NCI-H1092 treated with DMSO at 0.1 percent for 48 hours (cell line): ENCODE measurements around the gene EPO.

Experiments used
- DNase-seq: peaks from one replicate; lab custom pipeline; 2025; lab: John Stamatoyannopoulos, UW

Gene EPO

DNA sequence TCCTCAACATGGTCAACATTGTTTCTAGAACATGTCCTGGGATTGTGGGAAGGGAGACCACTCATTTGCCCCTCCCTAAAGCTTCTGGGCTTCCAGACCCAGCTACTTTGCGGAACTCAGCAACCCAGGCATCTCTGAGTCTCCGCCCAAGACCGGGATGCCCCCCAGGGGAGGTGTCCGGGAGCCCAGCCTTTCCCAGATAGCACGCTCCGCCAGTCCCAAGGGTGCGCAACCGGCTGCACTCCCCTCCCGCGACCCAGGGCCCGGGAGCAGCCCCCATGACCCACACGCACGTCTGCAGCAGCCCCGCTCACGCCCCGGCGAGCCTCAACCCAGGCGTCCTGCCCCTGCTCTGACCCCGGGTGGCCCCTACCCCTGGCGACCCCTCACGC, at the start of gene EPO:
EPO (plus strand) TSS at position 190 of the 392 bp plus-strand sequence. CDS start 513 bp downstream, outside the sequence.
- no peak for DNase-seq

DNA sequence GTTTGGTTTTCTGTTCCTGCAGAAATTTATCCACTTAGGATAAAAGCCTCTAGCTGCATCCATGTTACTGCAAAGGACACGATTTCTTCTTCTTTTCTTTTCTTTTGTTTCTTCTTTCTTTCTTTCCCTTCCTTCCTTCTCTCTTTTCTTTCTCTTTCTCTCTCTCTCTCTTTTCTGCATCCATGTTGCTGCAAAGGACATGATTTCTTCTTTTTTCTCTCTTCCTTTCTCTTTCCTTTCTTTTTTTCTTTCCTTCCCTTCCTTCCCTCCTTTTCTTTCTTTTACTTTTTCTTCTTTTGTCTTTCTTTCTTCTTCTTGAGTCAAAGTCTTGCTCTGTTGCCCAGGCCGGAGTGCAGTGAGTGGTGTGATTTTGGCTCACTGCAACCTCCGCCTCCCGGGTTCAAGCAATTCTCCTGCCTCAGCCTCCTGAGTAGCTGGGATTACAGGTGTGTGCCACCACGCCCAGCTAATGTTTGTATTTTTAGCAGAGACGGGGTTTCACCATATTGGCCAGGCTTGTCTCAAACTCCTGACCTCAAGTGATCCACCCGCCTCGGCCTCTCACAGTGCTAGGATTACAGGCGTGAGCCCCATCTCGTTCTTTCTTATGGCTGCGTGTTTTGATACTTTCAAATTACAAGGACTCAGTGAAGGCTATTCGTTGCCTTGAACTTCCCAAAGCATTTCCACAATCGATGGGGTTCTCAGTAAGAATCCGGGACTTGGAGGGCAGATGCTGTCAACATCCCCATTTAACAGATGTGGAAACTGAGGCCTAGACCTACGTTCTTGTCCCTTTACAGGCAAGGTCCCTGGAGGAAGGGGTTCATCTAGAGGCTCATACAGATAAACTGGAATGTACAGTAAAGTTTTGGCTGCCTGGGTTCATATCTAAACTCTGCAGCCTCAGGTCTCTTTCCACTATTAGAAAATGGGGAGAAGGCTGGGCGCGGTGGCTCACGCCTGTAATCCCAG, 48.6 kb upstream of the EPO start:
- DNase-seq, result no peak

DNA sequence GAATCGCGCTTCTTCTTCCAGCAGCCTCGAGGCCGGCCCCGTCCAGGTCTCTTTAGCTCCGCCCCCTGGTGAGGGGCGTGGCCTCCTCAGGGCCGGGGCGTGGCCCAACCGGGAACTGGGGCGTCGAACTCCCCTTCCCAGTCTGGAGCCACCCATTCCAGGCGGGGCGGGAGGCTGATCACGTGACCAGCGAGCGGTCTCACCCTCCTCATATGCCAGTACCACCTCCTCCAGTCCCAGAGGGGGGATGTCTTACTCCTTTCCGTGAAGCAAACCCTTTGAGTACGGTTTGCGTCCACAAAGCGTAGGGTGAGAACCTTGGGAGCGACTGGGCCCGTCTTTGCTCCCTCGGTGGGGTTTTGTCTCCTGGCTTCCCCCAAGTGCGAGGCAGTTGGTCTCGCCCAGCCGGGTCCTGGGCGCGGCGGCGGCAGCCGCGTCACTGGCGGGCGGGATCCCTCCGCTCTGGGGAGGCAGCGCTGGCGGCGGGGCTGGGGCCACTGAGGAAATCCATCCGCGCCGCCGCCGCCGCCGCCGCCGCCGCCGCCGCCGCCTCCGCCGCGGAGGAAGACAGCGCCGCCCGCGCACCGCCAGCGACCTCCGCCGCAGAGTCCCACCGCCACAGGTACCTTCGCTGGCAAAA, 46.8 kb upstream of the EPO start, which contains the start of gene GNB2:
GNB2 (plus strand) TSS at position 439 of the 640 bp plus-strand sequence. CDS start 2,526 bp downstream, outside the sequence.
- DNase-seq, result peak; percentile 99

DNA sequence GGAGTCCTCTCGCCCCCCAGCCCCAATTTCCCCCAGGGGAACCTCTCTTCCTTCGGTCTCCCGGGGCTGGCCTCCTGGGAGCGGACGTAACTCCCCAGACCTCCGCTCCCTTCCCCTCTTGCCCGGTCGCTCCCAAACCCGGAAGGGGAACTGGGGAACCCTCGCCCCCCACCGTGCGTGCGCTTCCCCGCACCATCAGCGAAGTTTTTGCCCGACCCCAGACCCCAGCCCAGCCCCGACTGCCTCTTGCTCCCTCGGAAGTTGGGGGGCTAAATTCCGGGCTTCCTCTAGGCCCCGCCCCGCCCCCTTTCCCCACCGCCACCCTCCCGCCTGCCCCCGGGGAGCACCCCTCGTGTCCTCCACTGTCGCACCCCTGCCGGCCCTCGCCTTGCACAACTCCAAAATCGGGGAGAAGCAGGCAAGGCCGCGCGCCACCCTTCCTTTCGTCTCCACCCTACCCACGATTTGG, 46.3 kb upstream of the EPO start:
- DNase-seq, result peak; percentile 70

DNA sequence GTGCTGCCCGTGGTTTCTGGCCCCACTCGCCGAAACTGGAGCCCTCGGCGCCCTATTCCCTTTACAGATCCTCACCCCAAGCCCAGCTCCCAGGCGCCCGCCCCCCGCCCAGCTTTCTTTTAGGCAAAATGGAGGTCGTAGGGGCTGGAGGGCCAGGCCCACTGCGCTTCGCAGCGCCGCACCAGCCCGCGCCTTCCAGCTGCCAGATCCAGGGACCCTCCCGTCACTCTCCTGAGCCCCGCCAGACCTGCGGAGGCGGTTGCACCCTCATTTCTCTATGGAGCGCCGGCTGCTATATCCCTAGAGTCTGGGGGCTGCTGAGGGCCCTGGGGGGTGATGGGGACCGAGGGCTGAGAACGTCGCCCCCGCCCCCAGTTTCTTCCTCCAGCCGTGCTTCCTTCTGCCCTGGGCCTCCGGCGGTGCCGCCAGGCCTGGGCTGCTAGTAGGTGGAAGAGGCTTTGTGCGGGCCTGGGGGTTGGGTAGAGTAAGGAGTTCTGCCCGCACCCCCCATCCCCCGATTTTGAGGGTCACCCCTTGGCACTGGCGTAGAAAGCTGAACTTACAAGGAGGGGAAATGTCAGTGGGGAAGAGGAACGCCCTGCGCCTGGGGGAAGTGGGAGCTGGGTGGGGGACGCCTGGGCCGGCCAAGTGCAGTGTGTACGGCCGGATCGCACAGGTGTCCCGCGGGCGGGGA, 45.7 kb upstream of the EPO start:
- DNase-seq, result peak; percentile 32

DNA sequence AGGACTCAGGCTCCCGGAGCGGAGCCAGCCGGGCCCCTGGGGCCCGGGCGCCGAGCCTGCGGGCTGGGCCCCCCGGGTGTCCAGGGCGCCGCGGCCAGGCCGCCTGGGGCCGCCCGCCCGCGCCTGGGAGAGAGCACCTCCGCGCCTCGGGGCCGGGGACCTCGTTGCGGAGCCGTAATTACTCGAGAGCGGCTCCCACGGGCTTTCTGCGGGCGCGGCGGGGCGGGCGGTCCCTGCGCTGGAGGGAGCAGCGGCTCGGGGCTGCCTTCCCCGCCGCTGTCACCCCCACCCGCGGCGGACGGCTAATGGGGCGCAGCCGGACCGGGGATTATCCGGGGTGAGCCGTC, 45.2 kb upstream of the EPO start:
- no peak for DNase-seq

DNA sequence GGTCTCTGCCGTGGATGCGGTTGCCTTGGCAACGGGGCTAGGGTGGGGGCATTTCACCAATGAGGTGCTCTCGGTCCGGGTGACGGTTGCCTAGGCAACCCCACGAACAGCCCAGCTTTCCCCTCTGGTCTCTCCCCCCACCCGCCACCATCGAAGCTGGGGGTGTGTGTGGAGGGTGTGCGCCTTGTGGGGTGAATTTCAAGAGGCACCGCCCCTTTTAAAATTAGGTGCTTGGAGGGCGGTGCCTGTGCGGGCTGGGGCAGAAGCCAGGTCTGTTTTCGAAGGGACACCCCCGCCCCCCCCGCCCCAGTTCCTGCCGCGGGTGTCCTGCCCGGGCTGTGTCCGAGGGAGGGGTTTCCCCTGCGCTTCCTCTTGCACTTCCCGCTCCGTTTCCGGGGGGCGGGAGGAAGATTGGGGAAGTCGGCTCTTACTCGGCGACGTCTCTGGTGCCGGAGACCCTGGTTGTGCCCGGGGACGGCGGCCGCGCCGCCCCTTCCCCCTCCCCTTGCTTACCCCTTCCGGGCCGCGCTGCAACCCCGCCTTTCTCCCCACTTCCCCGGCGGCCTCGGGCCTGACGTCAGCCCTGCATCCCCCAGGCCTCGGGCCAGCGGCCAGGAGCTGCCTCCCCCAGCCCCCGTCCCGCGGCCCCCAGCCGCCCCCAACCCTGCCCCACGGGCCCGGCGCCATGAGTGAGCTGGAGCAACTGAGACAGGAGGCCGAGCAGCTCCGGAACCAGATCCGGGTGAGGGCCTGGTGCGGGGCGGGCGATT, 44.5 kb upstream of the EPO start:
- peak; percentile 61 for DNase-seq

DNA sequence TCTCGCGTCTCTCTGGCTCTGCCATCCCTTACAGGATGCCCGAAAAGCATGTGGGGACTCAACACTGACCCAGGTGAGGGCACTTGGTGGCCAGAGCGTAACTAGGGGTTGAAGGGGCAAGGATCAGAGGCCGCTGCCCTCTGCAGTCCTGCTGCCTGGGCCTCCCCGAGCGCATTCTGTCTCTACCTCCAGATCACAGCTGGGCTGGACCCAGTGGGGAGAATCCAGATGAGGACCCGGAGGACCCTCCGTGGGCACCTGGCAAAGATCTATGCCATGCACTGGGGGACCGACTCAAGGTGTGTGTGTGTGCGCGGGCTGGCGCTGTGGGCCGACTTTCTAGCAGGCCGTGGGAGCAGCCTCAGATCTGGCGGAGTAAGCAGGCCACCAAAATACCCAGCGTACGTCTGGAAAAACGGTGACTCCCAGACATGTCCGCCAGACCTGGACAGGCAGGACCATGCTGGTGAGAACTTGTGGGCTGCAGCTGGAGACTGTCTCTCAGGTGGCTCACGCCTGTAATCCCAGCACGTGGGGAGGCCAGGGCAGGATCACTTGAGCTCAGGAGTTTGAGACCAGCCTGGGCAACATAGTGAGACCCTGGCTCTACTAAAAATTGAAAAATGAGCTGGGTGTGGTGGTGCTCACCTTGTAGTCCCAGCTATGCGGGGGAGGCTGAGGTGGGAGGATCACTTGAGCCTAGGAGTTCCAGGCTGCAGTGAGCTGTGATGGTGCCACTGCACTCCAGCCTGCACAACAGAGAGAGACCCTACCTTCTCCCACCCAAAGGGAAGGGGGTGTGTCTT, 43.6 kb upstream of the EPO start:
- DNase-seq, result no peak

DNA sequence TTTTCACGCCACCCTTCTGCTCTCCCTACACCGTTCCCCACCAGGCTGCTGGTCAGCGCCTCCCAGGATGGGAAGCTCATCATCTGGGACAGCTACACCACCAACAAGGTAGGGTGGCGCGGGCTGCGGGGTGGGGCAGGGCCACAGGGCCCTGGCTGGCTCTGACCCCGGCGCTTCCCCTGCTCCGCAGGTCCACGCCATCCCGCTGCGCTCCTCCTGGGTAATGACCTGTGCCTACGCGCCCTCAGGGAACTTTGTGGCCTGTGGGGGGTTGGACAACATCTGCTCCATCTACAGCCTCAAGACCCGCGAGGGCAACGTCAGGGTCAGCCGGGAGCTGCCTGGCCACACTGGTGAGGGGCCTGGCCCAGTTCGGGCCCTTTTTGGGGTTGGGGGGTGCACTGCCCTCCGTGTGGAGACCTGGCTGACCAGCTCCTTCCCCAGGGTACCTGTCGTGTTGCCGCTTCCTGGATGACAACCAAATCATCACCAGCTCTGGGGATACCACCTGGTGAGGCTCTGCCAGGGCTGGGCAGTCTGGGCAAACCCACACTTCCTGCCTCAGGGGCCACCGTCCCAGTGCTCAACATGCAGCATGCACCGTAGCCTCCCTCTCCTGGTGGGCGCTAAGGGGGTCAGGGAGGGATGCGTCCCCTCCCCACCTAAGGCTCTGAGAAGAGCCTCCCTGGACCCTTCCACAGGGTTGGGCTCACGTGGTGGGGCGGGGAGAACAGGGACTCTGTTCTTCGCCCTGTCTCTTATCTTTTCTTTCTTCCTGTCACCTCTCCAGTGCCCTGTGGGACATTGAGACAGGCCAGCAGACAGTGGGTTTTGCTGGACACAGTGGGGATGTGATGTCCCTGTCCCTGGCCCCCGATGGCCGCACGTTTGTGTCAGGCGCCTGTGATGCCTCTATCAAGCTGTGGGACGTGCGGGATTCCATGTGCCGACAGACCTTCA, 42.7 kb upstream of the EPO start:
- no peak for DNase-seq

DNA sequence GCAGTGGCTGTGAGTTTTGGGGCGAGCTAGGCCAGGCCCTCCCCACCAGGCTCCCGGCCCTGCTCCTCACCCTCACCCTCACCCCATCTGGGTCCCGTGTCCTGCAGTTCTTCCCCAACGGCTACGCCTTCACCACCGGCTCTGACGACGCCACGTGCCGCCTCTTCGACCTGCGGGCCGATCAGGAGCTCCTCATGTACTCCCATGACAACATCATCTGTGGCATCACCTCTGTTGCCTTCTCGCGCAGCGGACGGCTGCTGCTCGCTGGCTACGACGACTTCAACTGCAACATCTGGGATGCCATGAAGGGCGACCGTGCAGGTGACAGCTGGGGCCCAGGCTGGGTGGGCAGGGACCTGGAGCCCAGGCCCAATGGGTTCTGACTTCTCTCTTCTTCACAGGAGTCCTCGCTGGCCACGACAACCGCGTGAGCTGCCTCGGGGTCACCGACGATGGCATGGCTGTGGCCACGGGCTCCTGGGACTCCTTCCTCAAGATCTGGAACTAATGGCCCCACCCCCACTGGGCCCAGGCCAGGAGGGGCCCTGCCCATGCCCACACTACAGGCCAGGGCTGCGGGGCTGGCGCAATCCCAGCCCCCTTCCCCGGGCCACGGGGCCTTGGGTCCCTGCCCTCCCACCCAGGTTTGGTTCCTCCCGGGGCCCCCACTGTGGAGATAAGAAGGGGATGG, 41.8 kb upstream of the EPO start:
- no peak for DNase-seq

DNA sequence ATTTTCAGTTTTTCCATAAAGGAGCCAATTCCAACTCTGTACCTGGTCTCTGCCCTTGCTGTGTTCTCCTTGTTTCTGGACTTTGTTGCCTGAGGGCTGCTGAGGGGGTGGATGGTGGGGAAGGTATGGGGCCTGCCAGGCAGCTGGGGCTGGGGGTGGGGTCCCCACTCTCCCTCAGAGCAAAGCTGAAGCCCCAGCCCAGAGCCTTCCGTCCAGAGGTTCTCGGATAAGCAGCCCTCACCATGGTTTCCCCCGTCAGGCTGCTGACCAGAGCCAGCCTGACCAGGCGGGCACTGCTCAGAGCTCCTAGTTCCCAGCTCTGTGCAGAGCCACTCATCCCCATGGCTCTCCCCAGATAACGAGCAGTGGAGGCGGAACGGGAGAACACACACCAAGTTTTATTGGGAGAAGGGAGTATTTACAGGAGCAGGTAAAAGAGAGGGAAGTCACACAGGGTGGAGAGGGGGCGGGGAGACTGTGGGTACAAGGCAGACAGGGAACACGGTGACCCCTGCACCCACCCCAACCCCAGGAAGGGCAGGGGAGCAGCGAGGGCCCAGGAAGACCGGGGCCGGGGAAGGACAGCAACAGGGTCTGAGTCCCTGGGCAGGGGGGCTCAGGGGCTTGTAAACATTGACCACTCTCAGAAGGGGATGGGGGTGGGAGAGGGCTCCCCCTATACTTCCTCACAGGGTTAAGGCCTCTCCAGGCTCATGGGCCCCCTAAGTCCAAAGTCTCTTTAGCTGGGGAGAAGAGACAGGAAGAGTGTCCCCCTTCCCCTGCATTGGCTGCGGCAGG, 40.9 kb upstream of the EPO start:
- DNase-seq, result no peak

DNA sequence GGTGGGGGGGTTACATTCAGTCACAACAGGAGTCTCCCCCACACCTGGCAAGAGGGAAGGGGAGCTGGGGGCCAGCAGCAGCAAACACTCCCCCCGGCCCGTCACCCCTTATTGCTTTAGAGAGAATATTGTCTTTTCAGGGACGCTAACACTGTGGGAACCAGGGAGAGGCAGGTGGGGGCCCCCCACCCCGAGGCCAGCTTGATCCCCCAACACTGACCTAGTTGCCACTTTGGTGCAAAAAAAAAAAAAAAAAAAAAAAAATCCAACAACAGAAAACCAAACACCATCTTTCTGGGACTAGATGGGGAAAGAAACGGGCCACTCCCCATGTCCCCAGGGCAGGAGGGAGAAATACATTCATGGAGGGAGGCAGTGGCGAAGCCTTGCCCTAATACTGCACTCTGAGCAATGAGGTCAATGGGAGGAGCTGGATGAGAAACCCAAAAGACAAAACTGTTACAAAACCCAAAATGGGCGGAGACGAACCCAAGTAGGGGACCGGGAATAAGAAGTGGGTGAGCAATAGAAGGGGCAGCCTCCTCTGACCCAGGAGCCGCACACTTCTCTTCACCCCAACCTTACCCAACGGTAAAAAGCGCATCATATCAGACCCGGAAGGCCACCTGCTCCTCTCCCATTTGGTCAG, 40.2 kb upstream of the EPO start:
- DNase-seq, result no peak

DNA sequence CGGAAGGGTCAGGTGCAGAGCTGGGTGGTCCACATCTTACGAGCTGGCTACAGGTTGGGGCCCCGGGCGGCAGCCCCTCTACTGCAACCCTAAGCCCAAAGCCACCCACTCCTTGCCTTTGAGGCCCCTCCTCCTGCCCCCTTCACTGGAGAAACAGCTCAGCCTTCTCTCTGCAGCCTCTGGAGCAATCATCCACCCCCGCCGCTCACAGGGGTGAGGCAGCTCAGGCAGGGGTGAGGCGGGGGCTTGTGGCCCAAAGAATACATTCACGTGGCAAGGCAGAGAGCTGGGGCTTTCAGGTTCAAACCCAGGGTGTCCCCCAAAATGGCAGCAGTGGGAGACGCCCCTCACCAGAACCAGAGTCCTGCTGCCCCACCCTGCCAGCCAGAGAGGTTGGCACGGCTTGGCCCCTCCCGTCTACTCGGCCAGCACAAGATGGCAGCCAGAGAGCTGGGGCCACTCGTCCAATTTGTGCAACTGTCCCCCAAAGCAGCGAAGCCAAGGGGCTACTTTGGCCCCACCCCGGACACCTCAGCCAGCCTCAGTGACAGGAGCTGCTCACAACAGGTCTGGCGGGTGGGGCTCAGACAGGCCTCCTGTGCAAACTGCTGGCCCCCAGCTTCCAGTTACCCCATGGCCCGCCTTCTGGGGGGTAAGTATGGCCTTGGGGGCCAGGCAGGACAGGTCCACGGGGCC, 39.5 kb upstream of the EPO start:
- DNase-seq, result no peak

DNA sequence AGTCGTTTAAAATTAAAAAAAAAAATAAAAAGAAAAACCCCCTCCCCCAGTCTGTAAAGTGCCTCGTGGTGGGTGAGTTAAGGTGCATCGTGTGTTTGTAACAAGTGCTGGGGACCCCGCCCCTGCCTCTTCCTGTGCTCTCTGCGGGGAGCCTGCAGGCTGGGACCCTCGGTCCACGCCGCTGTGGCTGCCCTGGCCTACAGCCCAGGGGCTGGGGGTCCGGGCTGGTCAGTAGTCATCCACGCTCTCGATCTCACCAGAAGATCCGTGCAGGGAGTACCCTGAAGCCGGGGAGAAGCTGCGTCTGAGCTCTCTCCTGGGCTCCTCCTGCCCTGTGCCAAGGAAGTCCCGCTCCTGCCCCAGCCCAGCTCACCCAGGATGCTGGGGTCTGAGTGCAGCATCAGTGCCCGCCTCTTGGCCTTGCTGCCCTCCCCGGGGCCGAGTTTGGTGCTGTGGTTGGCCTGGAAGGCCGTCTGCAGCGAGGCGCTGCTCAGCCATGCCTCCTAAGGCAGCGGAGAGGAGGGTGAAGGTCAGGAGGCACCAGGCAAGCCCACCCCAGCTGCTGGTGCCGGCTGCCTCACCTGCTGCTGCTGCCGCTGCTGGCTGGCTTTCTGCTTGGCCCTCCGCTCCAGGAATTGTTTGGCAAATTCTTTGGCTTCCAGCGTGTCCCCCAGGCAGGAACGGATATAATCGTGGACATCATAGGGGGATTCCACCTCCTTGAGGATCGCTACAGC, 38.6 kb upstream of the EPO start:
- DNase-seq, result no peak

DNA sequence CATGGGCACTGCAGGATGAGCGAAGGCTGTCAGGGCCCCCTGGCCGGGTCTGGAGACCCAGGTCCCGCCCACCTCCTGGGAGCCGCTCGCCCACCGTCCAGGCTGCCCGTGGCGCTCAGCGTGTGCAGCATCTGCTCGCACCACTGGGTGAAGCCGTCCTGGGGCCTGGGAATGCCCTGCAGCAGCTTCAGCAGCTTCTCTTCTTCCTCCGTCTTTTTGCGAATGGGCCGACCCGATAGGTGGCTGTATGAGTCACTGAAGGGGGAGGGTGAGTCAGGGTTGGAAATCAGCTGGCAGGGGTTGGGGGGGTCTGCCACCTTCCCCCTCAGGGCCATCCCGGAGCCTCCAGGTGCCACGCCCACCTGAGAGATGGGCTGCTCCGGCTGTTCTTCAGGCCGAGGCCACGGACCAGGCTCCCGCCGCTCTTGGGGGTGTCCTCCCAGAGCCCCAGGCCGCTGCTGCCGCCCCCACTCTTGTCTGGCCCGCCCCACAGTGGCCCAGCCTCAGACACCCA, 38.0 kb upstream of the EPO start:
- DNase-seq, result no peak

DNA sequence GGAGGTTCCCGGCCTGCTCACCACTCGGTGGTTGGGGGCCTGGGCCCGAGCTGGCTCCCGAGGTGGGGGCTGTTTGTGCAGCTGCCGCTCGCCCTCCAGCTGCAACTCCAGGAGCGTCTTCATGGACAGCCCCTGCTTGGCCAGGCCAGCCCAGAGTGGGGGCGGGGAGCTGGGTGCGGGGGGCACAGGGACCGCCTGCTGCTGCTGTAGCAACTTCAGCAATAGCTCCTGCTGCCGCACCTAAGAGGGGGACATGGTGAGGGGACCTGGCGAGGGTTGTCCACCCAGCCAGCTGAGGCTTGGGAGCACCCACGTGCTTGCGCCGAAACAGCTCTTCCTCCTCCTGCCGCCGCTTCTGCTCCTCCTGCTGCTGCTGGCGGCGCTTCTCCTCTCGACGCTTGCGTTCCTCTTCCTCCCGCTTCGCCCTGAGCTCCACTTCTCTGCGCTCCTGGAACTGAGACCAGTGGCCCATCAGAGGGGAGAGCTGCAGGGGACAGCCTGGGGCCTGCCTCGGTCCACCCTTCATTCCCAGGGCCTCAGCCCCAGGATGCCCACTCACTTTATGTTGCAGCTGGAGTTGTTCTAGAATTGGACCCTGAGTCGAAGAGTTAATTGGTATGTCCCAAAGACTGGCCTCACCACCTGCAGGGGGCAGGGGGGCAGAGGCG, 37.1 kb upstream of the EPO start:
- no peak for DNase-seq
